Adipocyte (in vitro differentiated cells): ENCODE results near the gene POPDC2.

Experiments
- DNase-seq: peaks from one replicate; pipeline ENCODE4 v3.0.0-alpha.2; 2015; ENCODE audit warnings: low read depth
- H3K27me3 ChIP-seq: replicated peaks from 2 replicates; pipeline ENCODE4 v1.7.0; 2013; ENCODE audit warnings: mild to moderate bottlenecking, low read length, moderate library complexity; ENCODE audit not compliant: control insufficient read depth, insufficient read depth
- H3K36me3 ChIP-seq: 2 replicates; pipeline ENCODE4 v1.7.0; 2013; ENCODE audit warnings: low read length, mild to moderate bottlenecking, moderate library complexity; ENCODE audit not compliant: control insufficient read depth, insufficient read depth, severe bottlenecking
- H3K4me1 ChIP-seq: 2 replicates; pipeline ENCODE4 v1.7.0; 2013; ENCODE audit warnings: mild to moderate bottlenecking, low read length, moderate library complexity; ENCODE audit not compliant: control insufficient read depth, insufficient read depth
- H3K4me3 ChIP-seq: 2 replicates; pipeline ENCODE4 v1.7.0; 2013; ENCODE audit warnings: mild to moderate bottlenecking, low read length, moderate library complexity
- H3K9ac ChIP-seq: 2 replicates; pipeline ENCODE4 v1.7.0; 2013; ENCODE audit warnings: mild to moderate bottlenecking, low read length, moderate library complexity
- H3K9me3 ChIP-seq: 2 replicates; pipeline ENCODE4 v1.7.0; 2013; ENCODE audit warnings: mild to moderate bottlenecking, low read length, moderate library complexity; ENCODE audit not compliant: control insufficient read depth

Gene POPDC2

DNA sequence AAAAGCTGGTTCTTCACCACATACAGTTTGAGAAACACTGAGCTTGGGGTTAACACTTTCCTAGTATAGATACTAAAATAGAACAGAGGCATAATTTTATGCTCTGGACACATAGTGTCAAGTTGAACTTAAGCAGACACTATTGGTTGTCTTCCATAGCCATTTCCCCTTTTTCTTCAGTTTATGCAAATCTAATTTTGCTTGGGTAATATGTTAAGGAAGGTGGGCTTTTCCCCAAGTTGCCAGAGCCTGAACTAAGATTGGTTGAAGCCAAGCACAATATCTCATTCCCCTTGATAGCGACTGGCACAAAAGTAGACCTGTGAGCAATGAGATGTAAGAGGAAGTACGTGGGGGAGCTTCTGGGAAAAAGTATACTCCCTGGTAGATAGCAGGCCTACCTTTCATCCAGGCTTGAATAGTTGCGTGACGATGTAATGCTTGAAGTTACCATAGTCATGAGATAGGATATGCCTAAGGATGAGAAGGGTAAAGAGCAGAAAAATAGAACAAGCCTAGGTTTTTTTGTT, 4.5 kb upstream of the POPDC2 start:
- Histone ChIP-seq H3K9ac (no peak overlapping the region), H3K36me3 (peaks cover 14% of the 10 kb centered on the region), H3K27me3 (no peaks in the 10 kb centered on the region), H3K4me3 (no peak overlapping the region), H3K9me3 (no peaks in the 10 kb centered on the region), H3K4me1 (peaks cover 34% of the 10 kb centered on the region)
- DNase-seq: no peak

- Histone ChIP-seq H3K36me3 (peaks cover 14% of the 10 kb centered on the region), H3K27me3 (no peaks in the 10 kb centered on the region), H3K9me3 (no peaks in the 10 kb centered on the region), H3K9ac (peak overlapping the region; percentile 39), H3K4me1 (peaks cover 29% of the 10 kb centered on the region), H3K4me3 (no peak overlapping the region)
- no peak for DNase-seq
Observed at GRCh38 chr3:119664370-119664769, 4.0 kb upstream of the POPDC2 start.

GRCh38 chr3:119663885-119664284, 3.5 kb upstream of the POPDC2 start:
- Histone ChIP-seq H3K9me3 (no peaks in the 10 kb centered on the region), H3K9ac (peak overlapping the region; percentile 39), H3K27me3 (no peaks in the 10 kb centered on the region), H3K4me3 (no peak overlapping the region), H3K36me3 (peaks cover 12% of the 10 kb centered on the region), H3K4me1 (peaks cover 28% of the 10 kb centered on the region)
- DNase-seq: no peak

DNA sequence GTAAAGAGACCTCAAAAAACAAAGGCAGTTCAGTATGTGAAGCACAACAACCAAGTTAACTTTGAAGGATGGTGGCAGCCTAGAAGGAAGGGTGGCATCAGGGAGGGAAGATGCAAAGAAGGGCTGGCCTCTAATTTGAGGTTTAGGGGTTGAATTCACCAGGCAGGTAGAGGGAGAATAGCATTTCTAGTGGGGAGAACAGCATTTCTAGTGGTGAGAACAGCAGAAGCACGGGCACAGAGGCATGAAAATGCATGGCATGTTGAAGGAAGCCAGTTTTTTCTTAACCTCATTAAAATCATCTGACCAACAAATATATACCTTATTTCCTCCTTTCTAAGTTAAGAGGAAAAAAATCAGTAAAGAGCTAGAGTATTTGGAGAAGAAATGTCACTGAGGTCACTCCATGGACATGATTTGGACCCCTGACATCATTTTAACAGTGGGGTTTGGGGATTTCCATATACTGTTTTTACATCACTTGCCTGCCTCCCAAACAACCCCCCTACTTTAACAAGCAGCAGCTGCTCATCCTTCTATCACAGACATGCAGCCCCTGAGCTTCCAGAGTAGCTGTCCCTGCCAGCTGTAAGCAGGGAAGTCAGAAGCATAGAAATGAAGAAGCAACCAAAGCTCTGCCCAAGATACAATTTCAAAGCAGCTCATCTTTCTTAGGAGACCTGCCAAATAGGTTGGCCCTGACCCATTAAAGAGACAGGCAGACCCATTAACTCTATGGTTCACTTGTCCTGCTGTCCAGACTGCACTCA, 2.4 kb upstream of the POPDC2 start:
- Histone ChIP-seq H3K4me3 (no peak overlapping the region), H3K27me3 (no peaks in the 10 kb centered on the region), H3K36me3 (peaks cover 4% of the 10 kb centered on the region), H3K4me1 (peaks cover 28% of the 10 kb centered on the region), H3K9ac (peak overlapping the region; percentile 31), H3K9me3 (no peaks in the 10 kb centered on the region)
- DNase-seq: no peak

GRCh38 chr3:119659606-119660291, 640 bp downstream of the POPDC2 start:
- Histone ChIP-seq H3K36me3 (no peaks in the 10 kb centered on the region), H3K4me3 (no peak overlapping the region), H3K27me3 (no peaks in the 10 kb centered on the region), H3K4me1 (peaks cover 28% of the 10 kb centered on the region), H3K9ac (no peak overlapping the region), H3K9me3 (no peaks in the 10 kb centered on the region)
- DNase-seq: no peak

- no peak overlapping the region for H3K4me3 ChIP-seq
- DNase-seq: no peak
- H3K9ac ChIP-seq: no peak overlapping the region
- H3K27me3 ChIP-seq: no peaks in the 10 kb centered on the region
- no peaks in the 10 kb centered on the region for H3K9me3 ChIP-seq
- peaks cover 22% of the 10 kb centered on the region for H3K4me1 ChIP-seq
- H3K36me3 ChIP-seq: no peaks in the 10 kb centered on the region
Observed at GRCh38 chr3:119658994-119659393, 1.4 kb downstream of the POPDC2 start.

DNA sequence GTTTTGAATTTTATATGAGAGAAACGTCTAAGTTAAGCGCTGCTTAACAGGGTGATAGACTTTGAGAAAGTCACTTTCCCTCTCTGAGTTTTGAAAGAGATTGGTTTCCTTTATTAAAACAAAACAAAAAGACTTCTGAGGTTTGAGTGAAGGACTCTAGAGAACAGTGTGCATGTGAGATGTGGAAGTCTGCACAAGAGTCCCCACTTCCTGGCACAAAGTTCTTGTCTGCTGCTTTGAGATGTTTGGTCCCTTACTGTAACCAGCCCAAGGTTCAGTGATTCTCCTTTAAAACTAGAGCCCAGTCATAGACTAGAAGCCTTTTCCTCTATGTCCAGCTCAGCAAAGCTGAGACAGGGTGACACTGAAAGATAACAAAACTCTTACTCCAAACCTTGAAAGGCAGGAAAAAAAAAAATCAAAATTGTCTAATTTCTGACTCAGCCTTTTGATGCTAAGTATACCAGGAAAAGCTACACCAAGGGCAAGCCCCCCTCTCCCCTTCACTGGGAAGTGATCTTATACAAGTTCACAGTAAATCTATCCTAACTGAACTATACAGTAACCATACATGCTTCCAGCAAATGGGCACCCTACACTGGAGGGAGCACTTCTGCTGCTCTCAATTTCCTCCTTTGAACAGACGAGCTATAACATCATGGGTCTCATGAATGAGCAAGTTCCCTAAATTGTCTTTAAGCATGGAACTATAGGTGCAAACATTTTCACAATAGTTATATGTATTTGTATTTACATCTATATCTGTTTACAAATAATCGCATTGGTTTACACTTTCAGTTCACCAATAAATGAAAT, 2.3 kb downstream of the POPDC2 start:
- Histone ChIP-seq H3K4me1 (peaks cover 13% of the 10 kb centered on the region), H3K9me3 (no peaks in the 10 kb centered on the region), H3K4me3 (no peak overlapping the region), H3K27me3 (no peaks in the 10 kb centered on the region), H3K9ac (no peak overlapping the region), H3K36me3 (no peaks in the 10 kb centered on the region)
- DNase-seq: no peak

DNA sequence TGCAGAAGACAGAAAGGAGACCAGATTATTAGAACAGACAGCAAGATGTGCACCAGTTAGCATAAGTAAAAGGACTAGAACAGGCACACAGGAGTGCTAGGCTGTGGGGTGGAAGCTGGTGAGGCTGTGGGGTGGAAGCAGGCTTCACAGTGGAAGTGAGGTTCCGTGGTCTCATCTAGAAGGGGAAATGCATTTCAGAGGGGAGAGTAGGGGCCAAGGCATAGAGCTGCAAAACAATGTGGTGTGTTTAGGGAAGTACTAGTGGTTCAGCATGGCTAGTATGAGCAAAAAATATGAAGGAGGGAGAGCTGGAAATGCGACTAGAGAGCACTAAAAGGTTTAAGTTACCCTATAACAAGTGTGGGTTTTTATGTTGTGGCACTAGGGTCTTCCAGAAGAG, 6.5 kb downstream of the POPDC2 start:
- no peaks in the 10 kb centered on the region for H3K36me3 ChIP-seq
- no peak for DNase-seq
- no peak overlapping the region for H3K4me3 ChIP-seq
- H3K9me3 ChIP-seq: no peaks in the 10 kb centered on the region
- peaks cover 6% of the 10 kb centered on the region for H3K4me1 ChIP-seq
- H3K27me3 ChIP-seq: no peaks in the 10 kb centered on the region
- no peak overlapping the region for H3K9ac ChIP-seq

GRCh38 chr3:119652306-119653033, 7.9 kb downstream of the POPDC2 start:
- Histone ChIP-seq H3K4me3 (no peak overlapping the region), H3K27me3 (no peaks in the 10 kb centered on the region), H3K9me3 (no peaks in the 10 kb centered on the region), H3K9ac (no peak overlapping the region), H3K4me1 (peaks cover 15% of the 10 kb centered on the region), H3K36me3 (no peaks in the 10 kb centered on the region)
- DNase-seq: no peak

GRCh38 chr3:119649761-119650160, 10.6 kb downstream of the POPDC2 start:
- DNase-seq: no peak
- Histone ChIP-seq H3K4me1 (peaks cover 21% of the 10 kb centered on the region), H3K36me3 (no peaks in the 10 kb centered on the region), H3K9me3 (no peaks in the 10 kb centered on the region), H3K4me3 (no peak overlapping the region), H3K9ac (no peak overlapping the region), H3K27me3 (no peaks in the 10 kb centered on the region)
